Activated T-cell treated with anti-CD3 and anti-CD28 coated beads, Interleukin-2, amount 50 U/mL, for 72 hours (primary cell): ENCODE data around the gene ZNF555. TPM values are rescaled to one million over a fixed set of nuclear protein-coding genes. Genes with fewer than 3 reads are reported as not detected.
A peak's percentile ranks its signal among the peaks of the same experiment; 100 is the strongest.
"Not testable (repeated sequence)": the region's sequence is repeated elsewhere in the genome, so short reads cannot be mapped to it uniquely, and the experiment has no call there.

Source experiments
- ATAC-seq, 2 donors: fragments of 150-1000 bp; cut with Tn5 transposase; replicated peaks in 1 of 2; 2 replicates each; pipeline ENCODE4 v1.10.0; 2021; ENCODE audit warnings: moderate library complexity in 2 of 2, mild to moderate bottlenecking in 1 of 2
- DNase-seq, 2 donors: peaks; one replicate each; pipeline ENCODE4 v3.0.0; 2021 to 2022; ENCODE audit warnings: mixed read lengths in 1 of 2
- H3K27ac Mint-ChIP-seq: one replicate; pipeline ENCODE4 v1.8.0; 2022; ENCODE audit warnings: mild to moderate bottlenecking, moderate library complexity, mixed read lengths
- H3K27me3 Mint-ChIP-seq: one replicate; pipeline ENCODE4 v1.8.0; 2022; ENCODE audit warnings: low read depth, mixed read lengths
- H3K36me3 Mint-ChIP-seq, 2 donors: one replicate each; pipeline ENCODE4 v1.8.0; 2022; ENCODE audit warnings: mixed read lengths in 2 of 2, mild to moderate bottlenecking in 1 of 2; ENCODE audit not compliant: insufficient read depth in 2 of 2
- H3K4me1 Mint-ChIP-seq: one replicate; pipeline ENCODE4 v1.8.0; 2022; ENCODE audit warnings: low read depth, mixed read lengths
- H3K4me3 Mint-ChIP-seq, 2 donors: one replicate each; pipeline ENCODE4 v1.8.0; 2022; ENCODE audit warnings: mild to moderate bottlenecking in 2 of 2, mixed read lengths in 2 of 2, moderate library complexity in 2 of 2
- H3K9me3 Mint-ChIP-seq, 2 donors: one replicate each; pipeline ENCODE4 v1.8.0; 2022; ENCODE audit warnings: mixed read lengths in 2 of 2
- total RNA-seq, 2 donors: library from RNA; stranded (reverse); gene quantifications; one replicate each; pipeline ENCODE4 v1.2.3, GENCODE V29; 2022

Gene ZNF555
- total RNA-seq, 2 donors from 2014 or later: 4.6 to 4.8 TPM

- DNase-seq: no peak
- Mint-ChIP-seq H3K4me1 (no peaks in the 10 kb centered on the region), H3K4me3 (no peak overlapping the region), H3K36me3 (peaks cover 3 to 4% of the 10 kb centered on the region in 2 donors), H3K27ac (no peak overlapping the region), H3K9me3 (no peaks in the 10 kb centered on the region), H3K27me3 (no peaks in the 10 kb centered on the region)
- no peak for ATAC-seq
Measured at GRCh38 chr19:2811221-2811722, 30.0 kb upstream of the ZNF555 start.

- Mint-ChIP-seq H3K4me3 (no peak overlapping the region), H3K27ac (no peak overlapping the region), H3K27me3 (no peaks in the 10 kb centered on the region), H3K36me3 (peaks cover 3 to 4% of the 10 kb centered on the region in 2 donors), H3K9me3 (no peaks in the 10 kb centered on the region), H3K4me1 (no peaks in the 10 kb centered on the region)
- ATAC-seq (no peak), DNase-seq (no peak)
Measured at GRCh38 chr19:2811735-2812413, 29.4 kb upstream of the ZNF555 start.

- H3K36me3 Mint-ChIP-seq: peaks cover 3 to 4% of the 10 kb centered on the region in 2 donors
Measured at GRCh38 chr19:2812414-2813234, 28.7 kb upstream of the ZNF555 start.

GRCh38 chr19:2813235-2814160 is 27.8 kb upstream of the ZNF555 start:
- no peak for ATAC-seq
- Mint-ChIP-seq H3K27me3 (no peaks in the 10 kb centered on the region), H3K4me1 (peaks cover 6% of the 10 kb centered on the region), H3K4me3 (no peak overlapping the region), H3K36me3 (peaks cover 4 to 5% of the 10 kb centered on the region in 2 donors), H3K9me3 (peaks cover 1 to 4% of the 10 kb centered on the region in 2 donors), H3K27ac (no peak overlapping the region)
- DNase-seq: no peak

More at GRCh38 chr19:2812414-2813234, 28.7 kb upstream of the ZNF555 start:
- no peak overlapping the region for H3K27ac Mint-ChIP-seq
- H3K9me3 Mint-ChIP-seq: peaks cover 0 to 1% of the 10 kb centered on the region in 2 donors
- no peak for DNase-seq
- H3K4me3 Mint-ChIP-seq: no peak overlapping the region
- H3K4me1 Mint-ChIP-seq: peaks cover 5% of the 10 kb centered on the region
- no peak for ATAC-seq
- no peaks in the 10 kb centered on the region for H3K27me3 Mint-ChIP-seq

GRCh38 chr19:2814426-2814825 is 26.8 kb upstream of the ZNF555 start:
- ATAC-seq: no peak
- no peak overlapping the region for H3K4me3 Mint-ChIP-seq
- no peak overlapping the region for H3K27ac Mint-ChIP-seq
- H3K4me1 Mint-ChIP-seq: peaks cover 9% of the 10 kb centered on the region
- H3K27me3 Mint-ChIP-seq: no peaks in the 10 kb centered on the region
- peaks cover 1 to 4% of the 10 kb centered on the region in 2 donors for H3K9me3 Mint-ChIP-seq
- peaks cover 0 to 2% of the 10 kb centered on the region in 2 donors for H3K36me3 Mint-ChIP-seq
- DNase-seq: no peak

GRCh38 chr19:2815191-2815614 is 26.1 kb upstream of the ZNF555 start:
- peaks cover 0 to 2% of the 10 kb centered on the region in 2 donors for H3K36me3 Mint-ChIP-seq
- H3K9me3 Mint-ChIP-seq: peaks cover 1 to 4% of the 10 kb centered on the region in 2 donors
- H3K4me1 Mint-ChIP-seq: peaks cover 10% of the 10 kb centered on the region
- ATAC-seq (no peak), DNase-seq (no peak)
- H3K27me3 Mint-ChIP-seq: no peaks in the 10 kb centered on the region
- H3K27ac Mint-ChIP-seq: no peak overlapping the region
- H3K4me3 Mint-ChIP-seq: no peak overlapping the region

GRCh38 chr19:2815923-2816322 is 25.4 kb upstream of the ZNF555 start:
- H3K36me3 Mint-ChIP-seq: peaks cover 0 to 2% of the 10 kb centered on the region in 2 donors
- H3K27ac Mint-ChIP-seq: no peak overlapping the region
- no peaks in the 10 kb centered on the region for H3K27me3 Mint-ChIP-seq
- H3K9me3 Mint-ChIP-seq: peaks cover 1 to 4% of the 10 kb centered on the region in 2 donors
- no peak for DNase-seq
- H3K4me1 Mint-ChIP-seq: peaks cover 17% of the 10 kb centered on the region
- ATAC-seq: no peak
- no peak overlapping the region for H3K4me3 Mint-ChIP-seq

- Mint-ChIP-seq H3K4me3 (no peak overlapping the region), H3K4me1 (peaks cover 20% of the 10 kb centered on the region), H3K9me3 (peaks cover 1 to 4% of the 10 kb centered on the region in 2 donors), H3K36me3 (peaks cover 0 to 2% of the 10 kb centered on the region in 2 donors), H3K27ac (no peak overlapping the region), H3K27me3 (no peaks in the 10 kb centered on the region)
- ATAC-seq (no peak), DNase-seq (no peak)
Measured at GRCh38 chr19:2816641-2817040, 24.6 kb upstream of the ZNF555 start.

- not testable (repeated sequence) for ATAC-seq, H3K4me3 Mint-ChIP-seq, H3K27me3 Mint-ChIP-seq, H3K9me3 Mint-ChIP-seq, H3K36me3 Mint-ChIP-seq
- DNase-seq: peak; percentile 19 to 20
- Mint-ChIP-seq H3K27ac (peak overlapping the region; percentile 64), H3K4me1 (peaks cover 20% of the 10 kb centered on the region)
Measured at GRCh38 chr19:2817237-2817829, 23.9 kb upstream of the ZNF555 start.

- Mint-ChIP-seq H3K36me3 (peaks cover 0 to 2% of the 10 kb centered on the region in 2 donors), H3K4me1 (peaks cover 20% of the 10 kb centered on the region), H3K27me3 (no peaks in the 10 kb centered on the region), H3K4me3 (peak within 1 kb of the TSS; percentile 86 to 87), H3K27ac (peak within 1 kb of the TSS; percentile 57), H3K9me3 (peaks cover 1 to 4% of the 10 kb centered on the region in 2 donors)
- DNase-seq (peak; percentile 98 to 99), ATAC-seq (peak; percentile 94 to 95)
Measured at GRCh38 chr19:2819540-2820111, 21.6 kb upstream of the ZNF555 start, which contains the start of gene ZNF554. TSS of gene ZNF554 (plus strand) at chr19:2819868. CDS start at chr19:2820072, 204 bp downstream.

GRCh38 chr19:2820112-2820702 is 21.1 kb upstream of the ZNF555 start:
- peaks cover 0 to 2% of the 10 kb centered on the region in 2 donors for H3K36me3 Mint-ChIP-seq
- peaks cover 1 to 4% of the 10 kb centered on the region in 2 donors for H3K9me3 Mint-ChIP-seq
- H3K4me1 Mint-ChIP-seq: peaks cover 20% of the 10 kb centered on the region
- no peak for DNase-seq
- peak overlapping the region; percentile 86 to 87 for H3K4me3 Mint-ChIP-seq
- ATAC-seq: peak; percentile 33 to 34
- no peaks in the 10 kb centered on the region for H3K27me3 Mint-ChIP-seq
- no peak overlapping the region for H3K27ac Mint-ChIP-seq
